ENCODE results near the gene FOXP1. TPM values are rescaled to one million over a fixed set of nuclear protein-coding genes. Genes with fewer than 3 reads are reported as not detected.

Gene FOXP1
- total RNA-seq, 1 donor from 2014 or later: 27.3 TPM

GRCh38 chr3:71348831-71349230 is 234.7 kb downstream of the FOXP1 start:
- H3F3A ChIP-seq (ENCODE audit: low read depth): no peaks in the 10 kb centered on the region
- no peaks in the 10 kb centered on the region for H3K9me3 ChIP-seq (ENCODE audit: low read depth)
- H3K27ac ChIP-seq: no peak overlapping the region
- H3K4me3 Mint-ChIP-seq: no peak overlapping the region
- H3K36me3 Mint-ChIP-seq: no peaks in the 10 kb centered on the region
- no peak overlapping the region for H3K9ac ChIP-seq
- no peaks in the 10 kb centered on the region for H3K4me1 Mint-ChIP-seq
- no peaks in the 10 kb centered on the region for H3K4me1 ChIP-seq
- H3K36me3 ChIP-seq: no peaks in the 10 kb centered on the region
- H2AFZ ChIP-seq (replicated peaks): no peak overlapping the region
- no peak for TF ChIP-seq CTCF (IDR thresholded peaks at IDR 0.05)
- TF ChIP-seq EZH2 (IDR thresholded peaks at IDR 0.05): no peak
- TF ChIP-seq EZH2phosphoT487 (IDR thresholded peaks at IDR 0.05): no peak
- no peak for DNase-seq (ENCODE audit: low spot score)
- H3K4me3 ChIP-seq: no peak overlapping the region
- no peak overlapping the region for H3K4me2 ChIP-seq
- H3K27me3 Mint-ChIP-seq (ENCODE audit: insufficient read depth, low read depth): peaks cover 6% of the 10 kb centered on the region
- H3K79me2 ChIP-seq (ENCODE audit: low read depth): no peaks in the 10 kb centered on the region
- H4K20me1 ChIP-seq (ENCODE audit: low read depth): no peaks in the 10 kb centered on the region
- no peaks in the 10 kb centered on the region for H3K9me3 Mint-ChIP-seq
- no peak overlapping the region for H3K27ac Mint-ChIP-seq
- H3K27me3 ChIP-seq: no peaks in the 10 kb centered on the region

GRCh38 chr3:71348001-71348632 is 235.4 kb downstream of the FOXP1 start:
- no peaks in the 10 kb centered on the region for H4K20me1 ChIP-seq (ENCODE audit: low read depth)
- no peaks in the 10 kb centered on the region for H3K4me1 Mint-ChIP-seq

GRCh38 chr3:71346061-71346460 is 237.5 kb downstream of the FOXP1 start:
- H3K9ac ChIP-seq: no peak overlapping the region
- H3K36me3 ChIP-seq: no peaks in the 10 kb centered on the region
- Mint-ChIP-seq H3K4me1 (no peaks in the 10 kb centered on the region), H3K9me3 (peaks cover 7% of the 10 kb centered on the region), H3K27ac (no peak overlapping the region), H3K36me3 (peaks cover 4% of the 10 kb centered on the region), H3K4me3 (no peak overlapping the region), H3K27me3 (ENCODE audit: insufficient read depth, low read depth) (peaks cover 6% of the 10 kb centered on the region)
- no peaks in the 10 kb centered on the region for H4K20me1 ChIP-seq (ENCODE audit: low read depth)
- no peaks in the 10 kb centered on the region for H3K79me2 ChIP-seq (ENCODE audit: low read depth)
- H3K27me3 ChIP-seq: no peaks in the 10 kb centered on the region
- no peaks in the 10 kb centered on the region for H3K4me1 ChIP-seq
- no peak for DNase-seq (ENCODE audit: low spot score)
- no peak overlapping the region for H3K27ac ChIP-seq
- no peak overlapping the region for H3K4me3 ChIP-seq
- TF ChIP-seq CTCF (IDR thresholded peaks at IDR 0.05) (no peak), EZH2phosphoT487 (IDR thresholded peaks at IDR 0.05) (no peak), EZH2 (IDR thresholded peaks at IDR 0.05) (no peak)
- no peaks in the 10 kb centered on the region for H3K9me3 ChIP-seq (ENCODE audit: low read depth)
- no peak overlapping the region for H3K4me2 ChIP-seq
- no peak overlapping the region for H2AFZ ChIP-seq (replicated peaks)
- no peaks in the 10 kb centered on the region for H3F3A ChIP-seq (ENCODE audit: low read depth)

More at GRCh38 chr3:71348001-71348632, 235.4 kb downstream of the FOXP1 start:
- Mint-ChIP-seq H3K4me3 (no peak overlapping the region), H3K9me3 (no peaks in the 10 kb centered on the region), H3K27me3 (ENCODE audit: insufficient read depth, low read depth) (peaks cover 6% of the 10 kb centered on the region), H3K27ac (no peak overlapping the region), H3K36me3 (peaks cover under 1% of the 10 kb centered on the region)
- Histone ChIP-seq H2AFZ (replicated peaks) (no peak overlapping the region), H3K27ac (no peak overlapping the region), H3K9me3 (ENCODE audit: low read depth) (no peaks in the 10 kb centered on the region), H3K36me3 (no peaks in the 10 kb centered on the region), H3K4me2 (no peak overlapping the region), H3F3A (ENCODE audit: low read depth) (no peaks in the 10 kb centered on the region), H3K4me3 (no peak overlapping the region), H3K9ac (no peak overlapping the region), H3K79me2 (ENCODE audit: low read depth) (no peaks in the 10 kb centered on the region), H3K4me1 (no peaks in the 10 kb centered on the region), H3K27me3 (no peaks in the 10 kb centered on the region)
- TF ChIP-seq EZH2phosphoT487 (IDR thresholded peaks at IDR 0.05): no peak
- no peak for TF ChIP-seq EZH2 (IDR thresholded peaks at IDR 0.05)
- no peak for TF ChIP-seq CTCF (IDR thresholded peaks at IDR 0.05)
- DNase-seq (ENCODE audit: low spot score): no peak

Measured in neural progenitor cell (in vitro differentiated cells).